ENCODE measurements around the gene H6PD.

DNA sequence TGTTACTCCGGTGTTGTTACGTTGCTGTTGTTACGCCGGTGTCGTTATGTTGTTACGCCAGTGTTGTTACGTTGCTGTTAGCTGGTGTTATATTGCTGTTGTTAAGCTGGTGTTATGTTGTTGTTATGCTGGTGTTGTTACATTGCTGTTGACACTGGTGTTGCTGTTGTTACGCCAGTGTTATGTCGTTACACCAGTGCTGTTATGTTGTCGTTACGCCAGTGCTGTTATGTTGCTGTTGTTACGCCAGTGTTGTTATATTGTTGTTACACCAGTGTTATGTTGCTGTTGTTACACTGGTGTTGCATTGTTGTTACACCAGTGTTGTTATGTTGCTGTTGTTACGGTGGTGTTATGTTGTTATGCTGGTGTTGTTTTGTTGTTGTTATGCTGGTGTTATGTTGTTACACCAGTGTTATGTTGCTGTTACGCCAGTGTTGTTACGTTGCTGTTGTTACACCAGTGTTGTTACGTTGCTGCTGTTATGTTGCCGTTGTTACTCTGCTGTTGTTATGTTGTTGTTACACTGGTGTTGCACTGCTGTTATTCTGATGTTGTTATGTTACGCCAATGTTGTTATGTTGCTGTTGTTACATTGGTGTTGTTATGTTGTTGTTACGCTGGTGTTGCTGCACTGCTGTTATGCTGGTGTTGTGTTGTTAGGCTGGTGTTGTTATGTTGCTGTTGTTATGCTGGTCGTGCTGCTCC is 25.6 kb downstream of the H6PD start:
- TF ChIP-seq GATA3 (IDR thresholded peaks at IDR 0.05; ENCODE audit: low read depth, low read length) (no peak), GATA2 (IDR thresholded peaks at IDR 0.05; ENCODE audit: low read depth, low read length) (no peak)
